ENCODE measurements around the gene CD27.

The CD27 gene

GRCh38 chr12:6444704-6445688 lies at the start of gene CD27:
Gene CD27, plus strand, starts transcription at chr12:6444955. Its CDS starts 141 bp downstream, at chr12:6445096.
- DNase-seq (ENCODE audit: insufficient read length, low spot score): no peak
- TF ChIP-seq POLR2A (IDR thresholded peaks at IDR 0.05; ENCODE audit: low read depth, low read length): no peak
- FAIRE-seq: no peak

GRCh38 chr12:6396031-6396430 lies 48.7 kb upstream of the CD27 start:
- TF ChIP-seq POLR2A (IDR thresholded peaks at IDR 0.05; ENCODE audit: low read depth, low read length): no peak
- FAIRE-seq (peak; percentile 57), DNase-seq (ENCODE audit: insufficient read length, low spot score) (no peak)

GRCh38 chr12:6399884-6400644 lies 44.7 kb upstream of the CD27 start:
- no peak for TF ChIP-seq POLR2A (IDR thresholded peaks at IDR 0.05; ENCODE audit: low read depth, low read length)
- FAIRE-seq (no peak), DNase-seq (ENCODE audit: insufficient read length, low spot score) (no peak)

GRCh38 chr12:6404390-6404789 lies 40.4 kb upstream of the CD27 start:
- FAIRE-seq (no peak), DNase-seq (ENCODE audit: insufficient read length, low spot score) (no peak)
- no peak for TF ChIP-seq POLR2A (IDR thresholded peaks at IDR 0.05; ENCODE audit: low read depth, low read length)

- TF ChIP-seq POLR2A (IDR thresholded peaks at IDR 0.05; ENCODE audit: low read depth, low read length): no peak
- DNase-seq (ENCODE audit: insufficient read length, low spot score) (no peak), FAIRE-seq (no peak)
These were observed 38.8 kb upstream of the CD27 start for GRCh38 chr12:6405963-6406362.

- DNase-seq (ENCODE audit: insufficient read length, low spot score): no peak
- TF ChIP-seq POLR2A (IDR thresholded peaks at IDR 0.05; ENCODE audit: low read depth, low read length): no peak
- FAIRE-seq: no peak
These were observed 37.4 kb upstream of the CD27 start for GRCh38 chr12:6407236-6407954.

GRCh38 chr12:6416596-6416995 lies 28.2 kb upstream of the CD27 start:
- FAIRE-seq (no peak), DNase-seq (ENCODE audit: insufficient read length, low spot score) (no peak)
- TF ChIP-seq POLR2A (IDR thresholded peaks at IDR 0.05; ENCODE audit: low read depth, low read length): no peak

- TF ChIP-seq POLR2A (IDR thresholded peaks at IDR 0.05; ENCODE audit: low read depth, low read length): no peak
- no peak for DNase-seq (ENCODE audit: insufficient read length, low spot score)
- FAIRE-seq: no peak
These were observed 26.0 kb upstream of the CD27 start for GRCh38 chr12:6418796-6419195.

GRCh38 chr12:6420364-6420763 lies 24.4 kb upstream of the CD27 start:
- TF ChIP-seq POLR2A (IDR thresholded peaks at IDR 0.05; ENCODE audit: low read depth, low read length): no peak
- no peak for DNase-seq (ENCODE audit: insufficient read length, low spot score)
- FAIRE-seq: no peak

GRCh38 chr12:6423267-6424007 lies 21.3 kb upstream of the CD27 start:
- FAIRE-seq: peak; percentile 91
- DNase-seq (ENCODE audit: insufficient read length, low spot score): peak; percentile 71
- no peak for TF ChIP-seq POLR2A (IDR thresholded peaks at IDR 0.05; ENCODE audit: low read depth, low read length)

DNA sequence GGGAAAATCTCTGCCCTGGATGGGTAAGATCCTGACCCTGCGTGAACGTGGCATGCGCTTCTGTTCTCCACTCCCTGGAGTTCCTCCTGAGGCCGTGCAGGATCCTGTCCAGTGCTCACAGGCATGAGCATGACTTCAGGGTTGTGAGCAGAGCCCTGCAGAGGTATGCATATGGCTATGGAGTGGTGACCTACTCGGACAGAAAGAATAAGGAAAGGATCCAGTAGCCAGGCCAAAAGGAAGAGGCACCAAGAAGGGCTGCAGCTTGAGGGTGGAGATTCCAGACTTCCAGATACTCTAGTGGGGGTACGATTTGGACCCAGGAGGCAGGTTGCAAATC lies 20.8 kb upstream of the CD27 start:
- no peak for TF ChIP-seq POLR2A (IDR thresholded peaks at IDR 0.05; ENCODE audit: low read depth, low read length)
- FAIRE-seq: no peak
- DNase-seq (ENCODE audit: insufficient read length, low spot score): no peak

DNA sequence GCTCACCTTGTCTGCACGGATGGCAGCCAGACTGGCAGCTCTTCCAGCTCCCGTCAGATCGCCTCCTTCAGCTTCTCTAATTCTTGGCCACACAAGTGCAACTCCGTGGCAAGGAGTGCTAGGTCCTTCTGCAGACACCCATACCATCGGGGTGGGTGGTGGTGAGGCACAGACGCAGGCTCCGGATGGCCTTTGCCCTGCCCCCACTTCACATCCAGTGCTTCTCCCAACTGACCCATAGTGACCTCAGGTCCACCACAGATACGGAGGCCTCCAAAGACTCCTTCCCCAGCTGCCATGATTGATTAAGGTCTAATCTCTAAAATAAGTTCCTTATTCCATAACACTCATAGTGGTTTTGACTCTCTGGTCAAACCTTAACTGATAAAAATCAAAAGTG lies 19.9 kb upstream of the CD27 start:
- TF ChIP-seq POLR2A (IDR thresholded peaks at IDR 0.05; ENCODE audit: low read depth, low read length): no peak
- DNase-seq (ENCODE audit: insufficient read length, low spot score) (no peak), FAIRE-seq (no peak)

All from H54 (cell line).